ENCODE measurements around the gene ZNF275. TPM values are rescaled to one million over a fixed set of nuclear protein-coding genes. Genes with fewer than 3 reads are reported as not detected.

The ZNF275 gene
- total and polyA plus RNA-seq, 4 experiments from 2014 or later = 2.0 to 16.1 (median 10.3) TPM

DNA sequence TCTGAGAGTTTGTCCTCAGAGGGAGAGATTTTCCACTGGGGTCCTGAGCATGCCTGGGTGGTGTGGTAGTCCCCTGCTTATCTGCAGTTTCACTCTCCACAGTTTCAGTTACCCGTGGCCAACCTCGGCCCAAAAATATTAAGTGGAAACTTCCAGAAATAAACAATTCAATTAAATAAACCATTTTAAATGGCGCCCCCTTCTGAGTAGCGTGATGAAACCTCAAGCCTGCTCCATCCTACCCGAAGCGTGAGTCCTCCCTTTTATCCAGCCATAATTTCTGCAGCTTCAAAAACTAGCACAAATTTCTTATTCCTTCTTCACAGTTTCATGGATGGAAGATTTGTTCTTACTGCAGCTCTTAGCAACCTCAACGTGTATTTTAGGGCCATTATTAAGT, 40.5 kb downstream of the ZNF275 start:
- intact Hi-C loops (cut with micrococcal nuclease) = no loop called here
- H3K27ac ChIP-seq (ENCODE audit: low read depth, low read length) = no peak overlapping the region

GRCh38 chrX:153375571-153375970, 41.6 kb downstream of the ZNF275 start:
- POLR2A ChIA-PET (ENCODE audit: partially characterized antibody) = no interaction called here
- intact Hi-C loops (cut with micrococcal nuclease) = no loop called here

More for the DNA sequence above, 40.5 kb downstream of the ZNF275 start:
- no peak for DNase-seq
- Histone ChIP-seq H3K4me3 (ENCODE audit: low read length in 2 of 2) (no peak overlapping the region), H3K4me1 (ENCODE audit: insufficient read depth, low read length) (no peaks in the 10 kb centered on the region), H3K36me3 (ENCODE audit: insufficient read depth, low read length) (no peaks in the 10 kb centered on the region), H3K27me3 (ENCODE audit: insufficient read depth, low read length) (no peaks in the 10 kb centered on the region), H3K9me3 (ENCODE audit: control insufficient read depth in 1 of 2, low read length in 2 of 2) (no peaks in the 10 kb centered on the region)
- peaks cover 0 to 1% (median 0%) of the 10 kb centered on the region in 8 donors for H3K9me3 Mint-ChIP-seq
- no peaks in the 10 kb centered on the region for H3K36me3 Mint-ChIP-seq
- POLR2A ChIA-PET (ENCODE audit: partially characterized antibody) = no interaction called here
- CTCF ChIA-PET (ENCODE audit: partially characterized antibody) = no interaction called here
- H3K4me3 Mint-ChIP-seq = no peak overlapping the region
- no peak overlapping the region for H3K27ac Mint-ChIP-seq
- peaks cover 0 to 2% (median under 1%) of the 10 kb centered on the region in 4 donors for H3K4me1 Mint-ChIP-seq
- peaks cover 3 to 4% of the 10 kb centered on the region in 2 donors for H3K27me3 Mint-ChIP-seq

DNA sequence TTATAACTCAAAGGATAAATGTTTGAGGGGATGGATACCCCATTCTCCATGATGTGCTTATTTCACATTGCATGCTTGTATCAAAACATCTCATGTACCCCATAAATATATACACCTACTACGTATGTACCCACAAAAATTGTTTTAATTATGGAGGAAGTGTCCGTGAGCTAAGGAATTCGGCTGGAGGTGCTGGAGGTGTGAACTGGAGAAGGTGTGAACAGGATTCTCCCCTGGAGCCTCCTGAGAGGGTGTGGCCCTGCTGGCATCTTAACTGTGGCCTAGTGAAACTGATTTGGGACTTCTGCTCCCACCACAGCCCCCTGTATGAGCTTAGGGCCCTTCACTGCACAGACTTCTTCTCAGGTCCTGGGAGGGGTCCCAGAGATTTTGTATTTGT, 43.8 kb downstream of the ZNF275 start:
- intact Hi-C loops (cut with micrococcal nuclease) = no loop called here
- Histone ChIP-seq H3K9me3 (ENCODE audit: control insufficient read depth in 1 of 2, low read length in 2 of 2) (no peaks in the 10 kb centered on the region), H3K27ac (ENCODE audit: low read depth, low read length) (no peak overlapping the region), H3K4me3 (ENCODE audit: low read length in 2 of 2) (no peak overlapping the region), H3K4me1 (ENCODE audit: insufficient read depth, low read length) (no peaks in the 10 kb centered on the region), H3K36me3 (ENCODE audit: insufficient read depth, low read length) (no peaks in the 10 kb centered on the region), H3K27me3 (ENCODE audit: insufficient read depth, low read length) (no peaks in the 10 kb centered on the region)
- ChIA-PET CTCF (ENCODE audit: partially characterized antibody) (no interaction called here), POLR2A (ENCODE audit: partially characterized antibody) (no interaction called here)
- no peaks in the 10 kb centered on the region for H3K36me3 Mint-ChIP-seq
- H3K27me3 Mint-ChIP-seq = peaks cover 0 to 4% of the 10 kb centered on the region in 2 donors
- no peak overlapping the region for H3K4me3 Mint-ChIP-seq
- no peak overlapping the region for H3K27ac Mint-ChIP-seq
- DNase-seq = no peak
- no peaks in the 10 kb centered on the region for H3K4me1 Mint-ChIP-seq
- H3K9me3 Mint-ChIP-seq = peaks cover 0 to under 1% (median 0%) of the 10 kb centered on the region in 8 donors

More at GRCh38 chrX:153375571-153375970, 41.6 kb downstream of the ZNF275 start:
- no peaks in the 10 kb centered on the region for H3K9me3 ChIP-seq (ENCODE audit: control insufficient read depth in 1 of 2, low read length in 2 of 2)
- DNase-seq = no peak
- H3K9me3 Mint-ChIP-seq = peaks cover 0 to 1% (median 0%) of the 10 kb centered on the region in 8 donors
- H3K36me3 ChIP-seq (ENCODE audit: insufficient read depth, low read length) = no peaks in the 10 kb centered on the region
- H3K27me3 ChIP-seq (ENCODE audit: insufficient read depth, low read length) = no peaks in the 10 kb centered on the region
- peaks cover 0 to 4% of the 10 kb centered on the region in 2 donors for H3K27me3 Mint-ChIP-seq
- H3K27ac ChIP-seq (ENCODE audit: low read depth, low read length) = no peak overlapping the region
- H3K27ac Mint-ChIP-seq = no peak overlapping the region
- H3K4me1 ChIP-seq (ENCODE audit: insufficient read depth, low read length) = no peaks in the 10 kb centered on the region
- H3K4me3 Mint-ChIP-seq = no peak overlapping the region
- CTCF ChIA-PET (ENCODE audit: partially characterized antibody) = no interaction called here
- no peaks in the 10 kb centered on the region for H3K36me3 Mint-ChIP-seq
- peaks cover 0 to 1% (median under 1%) of the 10 kb centered on the region in 4 donors for H3K4me1 Mint-ChIP-seq
- no peak overlapping the region for H3K4me3 ChIP-seq (ENCODE audit: low read length in 2 of 2)

DNA sequence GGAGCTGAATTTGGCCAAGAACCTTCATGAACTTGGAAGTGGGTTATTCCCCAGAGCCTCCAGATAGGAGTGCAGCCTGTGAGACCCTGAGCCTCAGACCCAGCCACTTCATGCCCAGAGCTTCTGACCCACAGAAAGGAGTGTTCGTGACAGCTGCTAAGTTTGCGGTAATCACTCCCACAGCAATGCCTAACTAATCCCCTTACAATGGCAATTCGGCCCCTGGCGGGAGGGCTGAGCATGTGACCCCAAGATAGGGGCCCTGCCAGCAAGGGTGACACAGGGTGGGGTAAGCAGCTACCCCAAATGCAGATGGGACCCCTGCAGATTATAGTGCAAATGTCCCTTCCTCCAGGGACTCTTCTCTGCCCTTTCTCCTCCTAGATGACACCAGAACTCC, 44.7 kb downstream of the ZNF275 start:
- no peaks in the 10 kb centered on the region for H3K4me1 Mint-ChIP-seq
- Histone ChIP-seq H3K36me3 (ENCODE audit: insufficient read depth, low read length) (no peaks in the 10 kb centered on the region), H3K27ac (ENCODE audit: low read depth, low read length) (no peak overlapping the region), H3K27me3 (ENCODE audit: insufficient read depth, low read length) (no peaks in the 10 kb centered on the region), H3K4me1 (ENCODE audit: insufficient read depth, low read length) (no peaks in the 10 kb centered on the region), H3K9me3 (ENCODE audit: control insufficient read depth in 1 of 2, low read length in 2 of 2) (no peaks in the 10 kb centered on the region), H3K4me3 (ENCODE audit: low read length in 2 of 2) (no peak overlapping the region)
- no peak overlapping the region for H3K27ac Mint-ChIP-seq
- H3K4me3 Mint-ChIP-seq = no peak overlapping the region
- no peak for DNase-seq
- intact Hi-C loops (cut with micrococcal nuclease) = no loop called here
- CTCF ChIA-PET (ENCODE audit: partially characterized antibody) = no interaction called here
- peaks cover 0 to 4% of the 10 kb centered on the region in 2 donors for H3K27me3 Mint-ChIP-seq
- H3K9me3 Mint-ChIP-seq = no peaks in the 10 kb centered on the region
- POLR2A ChIA-PET (ENCODE audit: partially characterized antibody) = no interaction called here
- no peaks in the 10 kb centered on the region for H3K36me3 Mint-ChIP-seq

DNA sequence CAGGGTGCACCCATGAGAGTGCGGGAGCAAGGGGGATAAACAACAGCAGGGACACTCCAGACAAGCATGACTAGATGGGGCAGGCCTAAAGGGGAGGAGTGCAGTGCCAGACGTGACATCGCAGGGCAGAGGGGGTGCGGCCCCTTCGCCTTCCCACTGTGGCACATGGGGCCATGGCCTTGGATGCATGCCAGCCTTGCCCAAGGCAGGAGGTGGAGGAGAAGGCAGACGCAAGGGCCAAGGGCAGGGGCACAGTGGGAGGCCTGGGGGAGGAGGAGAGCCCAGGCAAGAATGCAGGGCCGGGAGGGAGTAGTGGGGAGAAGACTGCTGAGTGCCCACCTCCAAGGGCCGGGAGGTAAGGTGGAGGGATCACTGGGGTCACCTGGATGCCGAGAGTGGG, 45.6 kb downstream of the ZNF275 start:
- no peaks in the 10 kb centered on the region for H3K4me1 Mint-ChIP-seq
- no peaks in the 10 kb centered on the region for H3K9me3 Mint-ChIP-seq
- H3K4me3 Mint-ChIP-seq = no peak overlapping the region
- no peaks in the 10 kb centered on the region for H3K36me3 ChIP-seq (ENCODE audit: insufficient read depth, low read length)
- no peaks in the 10 kb centered on the region for H3K36me3 Mint-ChIP-seq
- H3K9me3 ChIP-seq (ENCODE audit: control insufficient read depth in 1 of 2, low read length in 2 of 2) = no peaks in the 10 kb centered on the region
- no peak overlapping the region for H3K27ac ChIP-seq (ENCODE audit: low read depth, low read length)
- no peaks in the 10 kb centered on the region for H3K4me1 ChIP-seq (ENCODE audit: insufficient read depth, low read length)
- no peak overlapping the region for H3K4me3 ChIP-seq (ENCODE audit: low read length in 2 of 2)
- intact Hi-C loops (cut with micrococcal nuclease) = no loop called here
- peak overlapping the region in 1 of 7 donors; percentile 57 for H3K27ac Mint-ChIP-seq
- DNase-seq = no peak
- CTCF ChIA-PET (ENCODE audit: partially characterized antibody) = interaction anchor here (1.3 kb wide), 1 partner anchor 348 kb away, joined by 4 read pairs; no protein-coding TSS in a partner anchor
- POLR2A ChIA-PET (ENCODE audit: partially characterized antibody) = no interaction called here
- H3K27me3 Mint-ChIP-seq = peaks cover 0 to 4% of the 10 kb centered on the region in 2 donors
- H3K27me3 ChIP-seq (ENCODE audit: insufficient read depth, low read length) = no peaks in the 10 kb centered on the region

GRCh38 chrX:153379971-153380581, 46.1 kb downstream of the ZNF275 start:
- no peaks in the 10 kb centered on the region for H3K36me3 ChIP-seq (ENCODE audit: insufficient read depth, low read length)
- DNase-seq = no peak
- H3K9me3 ChIP-seq (ENCODE audit: control insufficient read depth in 1 of 2, low read length in 2 of 2) = no peaks in the 10 kb centered on the region
- ChIA-PET POLR2A (ENCODE audit: partially characterized antibody) (no interaction called here), CTCF (ENCODE audit: partially characterized antibody) (interaction anchor here (1.3 kb wide), 1 partner anchor 348 kb away, joined by 4 read pairs; no protein-coding TSS in a partner anchor)
- Mint-ChIP-seq H3K27me3 (peaks cover 0 to 2% of the 10 kb centered on the region in 2 donors), H3K36me3 (no peaks in the 10 kb centered on the region), H3K27ac (no peak overlapping the region), H3K4me3 (no peak overlapping the region), H3K9me3 (no peaks in the 10 kb centered on the region), H3K4me1 (no peaks in the 10 kb centered on the region)
- no peak overlapping the region for H3K4me3 ChIP-seq (ENCODE audit: low read length in 2 of 2)
- no peak overlapping the region for H3K27ac ChIP-seq (ENCODE audit: low read depth, low read length)
- H3K27me3 ChIP-seq (ENCODE audit: insufficient read depth, low read length) = no peaks in the 10 kb centered on the region
- intact Hi-C loops (cut with micrococcal nuclease) = no loop called here
- no peaks in the 10 kb centered on the region for H3K4me1 ChIP-seq (ENCODE audit: insufficient read depth, low read length)

GRCh38 chrX:153380691-153381090, 46.7 kb downstream of the ZNF275 start:
- Histone ChIP-seq H3K4me1 (ENCODE audit: insufficient read depth, low read length) (no peaks in the 10 kb centered on the region), H3K36me3 (ENCODE audit: insufficient read depth, low read length) (no peaks in the 10 kb centered on the region), H3K4me3 (ENCODE audit: low read length in 2 of 2) (no peak overlapping the region), H3K9me3 (ENCODE audit: control insufficient read depth in 1 of 2, low read length in 2 of 2) (no peaks in the 10 kb centered on the region), H3K27ac (ENCODE audit: low read depth, low read length) (no peak overlapping the region), H3K27me3 (ENCODE audit: insufficient read depth, low read length) (no peaks in the 10 kb centered on the region)
- ChIA-PET POLR2A (ENCODE audit: partially characterized antibody) (no interaction called here), CTCF (ENCODE audit: partially characterized antibody) (interaction anchor here (1.3 kb wide), 1 partner anchor 349 kb away, joined by 4 read pairs; no protein-coding TSS in a partner anchor)
- H3K27ac Mint-ChIP-seq = no peak overlapping the region
- no peaks in the 10 kb centered on the region for H3K36me3 Mint-ChIP-seq
- no peak overlapping the region for H3K4me3 Mint-ChIP-seq
- intact Hi-C loops (cut with micrococcal nuclease) = no loop called here
- no peak for DNase-seq
- no peaks in the 10 kb centered on the region for H3K9me3 Mint-ChIP-seq
- H3K27me3 Mint-ChIP-seq = peaks cover 0 to 2% of the 10 kb centered on the region in 2 donors
- no peaks in the 10 kb centered on the region for H3K4me1 Mint-ChIP-seq

Data from CD4-positive, alpha-beta memory T cell (primary cell).